Measurements from ENCODE around the gene EIF2S3B. TPM values are rescaled to one million over a fixed set of nuclear protein-coding genes. Genes with fewer than 3 reads are reported as not detected.

The EIF2S3B gene
- total RNA-seq (2012; rRNA removed) (4.4 and 6.8 TPM in 2 replicates), polyA plus RNA-seq (2012; rRNA removed) (0.39 and 0.46 TPM in 2 replicates), Bru-seq, nascent RNA (not detected), BruChase-seq, experiment 1, labeled RNA remaining after a 6-hour chase (percentile 15 among the genes with signal in this experiment), BruChase-seq, experiment 2, labeled RNA remaining after a 2-hour chase (percentile 5 among the genes with signal in this experiment)
- polyA plus RNA-seq (2012; cell fraction: cytosol; rRNA removed) = 0.04 and 0.10 TPM in 2 replicates
- polyA plus RNA-seq (2012; cell fraction: nucleus; rRNA removed; ENCODE audit: low replicate concordance) = 0.32 TPM in 1 of 2 replicates, not detected in the other
- long read RNA-seq = 0 reads

DNA sequence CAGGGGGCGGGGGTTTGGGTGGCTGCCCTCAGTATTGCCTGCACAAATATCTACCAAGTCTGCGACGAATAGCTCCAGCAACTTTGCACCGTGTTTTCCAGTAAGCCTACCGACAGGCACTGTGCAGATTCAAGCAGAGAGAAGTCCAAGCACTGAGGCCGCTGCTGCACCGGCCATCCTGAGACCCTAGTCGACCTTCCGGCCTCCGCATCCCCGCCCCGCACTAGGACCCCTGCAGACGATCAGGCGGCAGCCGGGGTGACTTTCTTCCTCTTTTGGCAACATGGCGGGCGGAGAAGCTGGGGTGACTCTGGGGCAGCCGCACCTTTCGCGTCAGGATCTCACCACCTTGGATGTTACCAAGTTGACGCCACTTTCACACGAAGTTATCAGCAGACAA is at the start of gene EIF2S3B:
Gene EIF2S3B (plus strand): TSS at position 271 of the 400 bp plus-strand sequence. CDS start 13 bp downstream, at position 284.
- Histone ChIP-seq H3K4ac (ENCODE audit: low read depth, low read length) (no peak within 1 kb of the TSS), H3K79me1 (ENCODE audit: low read depth in 1 of 2, low read length in 2 of 2) (no peaks in the 10 kb centered on the region), H2BK20ac (ENCODE audit: low read depth, low read length) (no peak within 1 kb of the TSS), H3K9me3 (ENCODE audit: control insufficient read depth, insufficient read depth, low read length) (no peaks in the 10 kb centered on the region), H3K36me3 (ENCODE audit: control insufficient read depth, insufficient read depth, low read length) (no peaks in the 10 kb centered on the region), H2AFZ (replicated peaks; ENCODE audit: low read length, poor library complexity) (no peak within 1 kb of the TSS), H4K5ac (ENCODE audit: low read depth, low read length) (no peak within 1 kb of the TSS), H3K9me1 (ENCODE audit: insufficient read depth, low read length) (no peaks in the 10 kb centered on the region), H2BK120ac (ENCODE audit: low read depth, low read length) (no peak within 1 kb of the TSS), H2BK5ac (ENCODE audit: low read depth, low read length, poor library complexity, severe bottlenecking) (no peak within 1 kb of the TSS), H2AK9ac (replicated peaks; ENCODE audit: low read depth, low read length, poor library complexity) (no peak within 1 kb of the TSS), H4K91ac (ENCODE audit: insufficient read depth, low read depth, low read length) (no peak within 1 kb of the TSS), H3K23ac (ENCODE audit: low read depth, low read length) (no peak within 1 kb of the TSS), H2AK5ac (ENCODE audit: low read depth, low read length) (no peak within 1 kb of the TSS), H2BK15ac (ENCODE audit: low read depth, low read length) (no peak within 1 kb of the TSS), H4K8ac (ENCODE audit: low read depth in 2 of 2, low read length in 2 of 2) (no peak within 1 kb of the TSS), H3K27ac (ENCODE audit: insufficient read depth, low read length) (no peak within 1 kb of the TSS), H3K9ac (ENCODE audit: low read depth, low read length) (no peak within 1 kb of the TSS), H3K4me3 (ENCODE audit: insufficient read depth, low read depth, low read length) (no peak within 1 kb of the TSS), H3K27me3 (ENCODE audit: control insufficient read depth, insufficient read depth, low read length) (no peaks in the 10 kb centered on the region), H3K4me1 (ENCODE audit: control insufficient read depth, insufficient read depth, low read length) (no peaks in the 10 kb centered on the region), H3K14ac (replicated peaks; ENCODE audit: low read depth, low read length) (no peak within 1 kb of the TSS), H3K18ac (ENCODE audit: low read depth, low read length) (no peak within 1 kb of the TSS), H3K4me2 (ENCODE audit: low read depth, low read length) (no peak within 1 kb of the TSS), H4K20me1 (ENCODE audit: insufficient read depth, low read length) (no peaks in the 10 kb centered on the region), H3K56ac (ENCODE audit: extremely low read depth, insufficient read depth, low read length) (no peak within 1 kb of the TSS)
- in situ Hi-C loops (cut with MboI; ENCODE audit: low sequenced_read_pairs) (no loop called here), intact Hi-C loops (cut with micrococcal nuclease) (no loop called here), dilution Hi-C loops (cut with HindIII; ENCODE audit: low sequenced_read_pairs, unreplicated experiment) (no loop called here)
- 85% methylated on average over 14 of the region's 22 CpGs; no CpG with 5 or more reads in 1 of the 2 experiments for WGBS, 2 experiments (ENCODE audit: extremely low coverage in 2 of 2, insufficient read length in 1 of 2)
- ChIA-PET CTCF (no interaction called here), POLR2A (ENCODE audit: unreplicated experiment) (no interaction called here)
- no TSS peak for BruUV-seq (replicated peaks)
- no peak for ATAC-seq (ENCODE audit: low read depth)
- TF ChIP-seq, protein P1, sequence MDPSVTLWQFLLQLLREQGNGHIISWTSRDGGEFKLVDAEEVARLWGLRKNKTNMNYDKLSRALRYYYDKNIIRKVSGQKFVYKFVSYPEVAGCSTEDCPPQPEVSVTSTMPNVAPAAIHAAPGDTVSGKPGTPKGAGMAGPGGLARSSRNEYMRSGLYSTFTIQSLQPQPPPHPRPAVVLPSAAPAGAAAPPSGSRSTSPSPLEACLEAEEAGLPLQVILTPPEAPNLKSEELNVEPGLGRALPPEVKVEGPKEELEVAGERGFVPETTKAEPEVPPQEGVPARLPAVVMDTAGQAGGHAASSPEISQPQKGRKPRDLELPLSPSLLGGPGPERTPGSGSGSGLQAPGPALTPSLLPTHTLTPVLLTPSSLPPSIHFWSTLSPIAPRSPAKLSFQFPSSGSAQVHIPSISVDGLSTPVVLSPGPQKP (IDR thresholded peaks at IDR 0.05; ENCODE audit: borderline replicate concordance, low read depth, low read length) = no peak
- TF ChIP-seq RFX5 (IDR thresholded peaks at IDR 0.05; ENCODE audit: low read depth, low read length) (no peak), CHD1 (IDR thresholded peaks at IDR 0.05; ENCODE audit: low read depth, low read length) (no peak)
- DNase-seq = no peak
